Suprapubic skin (tissue), 4 donors: ENCODE data around the gene PAM16. TPM values are rescaled to one million over a fixed set of nuclear protein-coding genes. Genes with fewer than 3 reads are reported as not detected.

Experiments used
- DNase-seq, 2 donors: peaks; one replicate each; pipeline ENCODE4 v3.0.0-alpha.2; 2019; ENCODE audit warnings: low spot score in 2 of 2
- H3K27ac ChIP-seq: fragments of 200-600 bp; sonication (generic); one replicate; pipeline ENCODE4 v1.5.1; 2019
- H3K27me3 ChIP-seq: fragments of 200-600 bp; sonication (generic); one replicate; pipeline ENCODE4 v1.5.1; 2019
- H3K36me3 ChIP-seq: fragments of 200-600 bp; sonication (generic); one replicate; pipeline ENCODE4 v1.5.1; 2019
- H3K4me1 ChIP-seq: fragments of 200-600 bp; sonication (generic); one replicate; pipeline ENCODE4 v1.5.1; 2019
- H3K4me3 ChIP-seq: fragments of 200-600 bp; sonication (generic); one replicate; pipeline ENCODE4 v1.5.1; 2019; ENCODE audit warnings: mild to moderate bottlenecking
- H3K9me3 ChIP-seq: fragments of 200-600 bp; sonication (generic); one replicate; pipeline ENCODE4 v1.5.1; 2019
- CTCF ChIP-seq, 2 donors: fragments of 200-600 bp in 1 of 2; fragments of 450-650 bp in 1 of 2; sonication (generic) in 1 of 2; IDR thresholded peaks; one replicate each; pipeline ENCODE4 v1.5.1; 2016 to 2019; ENCODE audit warnings: antibody characterized with exemption in 2 of 2, mild to moderate bottlenecking in 1 of 2, moderate library complexity in 1 of 2
- EP300 ChIP-seq: sonication (generic); formaldehyde crosslinking; IDR thresholded peaks from one replicate; pipeline ENCODE4 v1.6.1; 2017; ENCODE audit warnings: antibody characterized with exemption
- POLR2A ChIP-seq, 2 donors: fragments of 450-650 bp; IDR thresholded peaks; one replicate each; pipeline ENCODE4 v1.6.1; 2017; ENCODE audit warnings: antibody characterized with exemption in 2 of 2, mild to moderate bottlenecking in 2 of 2, moderate library complexity in 2 of 2
- POLR2AphosphoS5 ChIP-seq, 3 donors: sonication (generic); formaldehyde crosslinking; IDR thresholded peaks; one replicate each; pipeline ENCODE4 v1.6.1; 2017; ENCODE audit warnings: antibody characterized with exemption in 3 of 3
- WGBS: methylation state at CpG from one replicate; pipeline ENCODE4 v1.1.5; 2018; 5-methylcytosine and 5-hydroxymethylcytosine counted together
- total RNA-seq, 4 donors: library from RNA; depleted of rRNA; stranded (reverse); fragments of >200 nt; gene quantifications; one replicate each; pipeline ENCODE4 v1.1.0, GENCODE V29; 2016

Gene PAM16
- total RNA-seq, 4 donors from 2014 or later: 23.8 to 54.7 (median 46.1) TPM

- Histone ChIP-seq H3K27ac (no peak overlapping the region), H3K9me3 (no peaks in the 10 kb centered on the region), H3K36me3 (no peaks in the 10 kb centered on the region), H3K27me3 (peaks cover 8% of the 10 kb centered on the region), H3K4me3 (no peak overlapping the region), H3K4me1 (peaks cover 48% of the 10 kb centered on the region)
- 28% methylated on average over 39 of the region's 43 CpGs for WGBS
- TF ChIP-seq POLR2AphosphoS5 (IDR thresholded peaks at IDR 0.05): no peak
- peak in 1 of 2 donors; percentile 70 for TF ChIP-seq CTCF (IDR thresholded peaks at IDR 0.05)
- TF ChIP-seq EP300: no peak
- no peak for TF ChIP-seq POLR2A (IDR thresholded peaks at IDR 0.05)
- DNase-seq: no peak
Measured at GRCh38 chr16:4313563-4314531, 37.3 kb downstream of the PAM16 start.

- Histone ChIP-seq H3K9me3 (no peaks in the 10 kb centered on the region), H3K4me1 (peaks cover 27% of the 10 kb centered on the region), H3K27me3 (no peaks in the 10 kb centered on the region), H3K36me3 (no peaks in the 10 kb centered on the region), H3K4me3 (no peak overlapping the region), H3K27ac (no peak overlapping the region)
- DNase-seq: no peak
- WGBS: 28% methylated on average over 11 of the region's 11 CpGs
- TF ChIP-seq CTCF (IDR thresholded peaks at IDR 0.05): peak in 1 of 2 donors; percentile 34
- TF ChIP-seq EP300: no peak
- no peak for TF ChIP-seq POLR2A (IDR thresholded peaks at IDR 0.05)
- no peak for TF ChIP-seq POLR2AphosphoS5 (IDR thresholded peaks at IDR 0.05)
Measured at GRCh38 chr16:4309833-4310266, 41.3 kb downstream of the PAM16 start.

DNA sequence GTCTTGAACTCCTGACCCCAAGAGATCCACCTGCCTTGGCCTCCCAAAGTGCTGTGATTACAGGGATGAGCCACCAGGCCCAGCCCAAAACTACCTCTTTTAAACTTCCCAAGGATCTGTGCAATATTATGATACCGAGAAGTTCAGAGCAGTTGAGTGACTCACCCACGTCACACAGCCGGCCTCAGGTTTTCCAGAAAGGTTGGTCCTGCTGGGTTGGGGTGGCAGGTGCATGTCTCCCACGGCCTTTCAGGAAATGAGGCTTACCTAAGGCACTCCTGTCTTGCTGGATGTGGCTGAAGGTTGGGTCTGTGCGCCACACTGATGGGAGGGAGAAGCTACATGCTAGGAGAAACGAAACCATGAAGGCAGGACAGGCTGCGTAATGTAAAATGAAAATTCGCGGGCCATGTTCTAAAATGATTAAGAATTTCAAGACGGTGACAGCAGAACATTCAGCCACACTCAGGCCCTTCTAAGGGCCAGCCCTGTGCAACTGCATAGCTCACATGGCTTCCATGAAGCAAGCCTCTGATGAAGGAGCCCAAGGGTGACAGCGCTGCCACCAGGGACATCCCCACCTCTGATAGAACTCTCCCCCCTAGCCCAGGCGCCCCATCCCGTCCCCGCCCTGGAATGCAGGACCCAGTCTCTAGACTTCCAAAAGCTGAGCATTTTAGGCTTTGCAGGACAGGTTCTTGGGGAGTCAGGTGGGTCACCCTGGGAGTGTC, 41.9 kb downstream of the PAM16 start:
- TF ChIP-seq POLR2AphosphoS5 (IDR thresholded peaks at IDR 0.05) (no peak), POLR2A (IDR thresholded peaks at IDR 0.05) (no peak), CTCF (IDR thresholded peaks at IDR 0.05) (no peak), EP300 (no peak)
- no peak overlapping the region for H3K4me3 ChIP-seq
- no peaks in the 10 kb centered on the region for H3K27me3 ChIP-seq
- peaks cover 22% of the 10 kb centered on the region for H3K4me1 ChIP-seq
- H3K27ac ChIP-seq: no peak overlapping the region
- H3K9me3 ChIP-seq: no peaks in the 10 kb centered on the region
- H3K36me3 ChIP-seq: no peaks in the 10 kb centered on the region
- DNase-seq: no peak
- 57% methylated on average over 13 of the region's 14 CpGs for WGBS

DNA sequence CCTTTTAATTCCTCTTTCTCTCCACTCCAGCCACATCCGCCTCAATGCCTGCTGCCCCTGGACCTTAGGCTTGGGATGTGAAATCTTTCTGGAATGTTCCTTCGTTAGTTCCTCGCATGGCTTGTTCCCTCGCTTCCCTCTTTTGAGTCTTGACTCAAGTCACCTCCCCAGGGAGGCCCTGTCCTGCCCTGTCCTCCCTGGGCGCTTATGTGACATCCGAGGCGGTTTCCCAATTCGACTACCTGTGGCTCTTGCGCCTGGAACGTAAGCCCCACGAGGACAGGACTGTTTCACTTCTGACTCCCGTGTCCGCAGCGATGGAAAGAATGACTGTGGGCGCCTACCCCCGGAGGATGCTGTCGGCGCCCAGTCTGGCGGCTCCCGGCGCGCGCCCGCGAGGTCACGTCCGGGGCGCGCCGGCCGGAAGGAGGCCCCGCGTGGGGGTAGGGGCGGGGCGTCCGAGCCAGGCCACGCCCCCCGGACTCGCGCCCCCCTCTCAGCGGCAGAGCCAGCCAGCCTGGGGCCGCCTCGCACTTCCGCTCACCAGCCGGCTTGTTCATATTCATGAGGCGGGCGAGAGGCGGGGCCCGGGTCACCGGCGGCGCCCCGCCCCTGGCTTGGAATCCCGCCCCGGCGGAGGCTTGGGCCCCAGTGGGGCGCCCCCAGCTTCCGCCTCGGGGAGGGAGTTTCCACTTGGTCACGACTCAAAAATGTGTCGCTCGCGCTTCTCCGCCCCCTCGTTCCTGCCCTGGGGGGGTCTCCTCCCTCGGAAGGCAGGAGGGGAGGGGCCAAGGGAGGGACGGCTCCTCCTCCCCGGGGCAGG, 43.7 kb downstream of the PAM16 start:
- H3K9me3 ChIP-seq: no peaks in the 10 kb centered on the region
- peak overlapping the region; percentile 51 for H3K4me3 ChIP-seq
- TF ChIP-seq POLR2AphosphoS5 (IDR thresholded peaks at IDR 0.05) (peak in 1 of 3 donors; percentile 59), EP300 (no peak), POLR2A (IDR thresholded peaks at IDR 0.05) (peak in 1 of 2 donors; percentile 22), CTCF (IDR thresholded peaks at IDR 0.05) (no peak)
- H3K27me3 ChIP-seq: no peaks in the 10 kb centered on the region
- peaks cover 26% of the 10 kb centered on the region for H3K4me1 ChIP-seq
- 25% methylated on average over 17 of the region's 68 CpGs for WGBS
- H3K27ac ChIP-seq: peak overlapping the region; percentile 46
- DNase-seq: peak; percentile 91 to 95
- H3K36me3 ChIP-seq: no peaks in the 10 kb centered on the region
